ENCODE results near the gene FRAT1. TPM values are rescaled to one million over a fixed set of nuclear protein-coding genes. Genes with fewer than 3 reads are reported as not detected.

The FRAT1 gene
- total and polyA plus RNA-seq, 2 of the 8 experiments (the other 6 are each of a cell fraction or from before 2014, with no cell fraction given), result 1.9 to 5.2 TPM

DNA sequence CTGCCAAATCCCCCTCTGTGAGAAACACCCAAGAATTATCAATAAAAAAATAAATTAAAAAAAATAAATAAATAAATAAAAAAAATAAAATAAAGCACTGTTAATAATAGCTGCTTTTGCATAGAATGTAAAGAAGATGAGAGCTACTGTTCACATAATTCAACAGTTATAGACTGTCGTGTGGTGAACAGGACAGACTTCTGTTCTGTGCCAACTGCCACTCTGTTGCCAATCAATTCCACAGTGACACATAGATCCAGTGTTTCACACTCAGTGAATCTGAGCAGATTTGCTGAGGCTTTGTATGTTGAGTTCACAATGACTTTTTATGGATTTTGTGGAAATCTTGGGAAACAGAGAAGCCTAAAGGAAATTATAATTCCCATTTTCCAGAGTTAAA, 41.5 kb upstream of the FRAT1 start:
- peaks cover 2% of the 10 kb centered on the region; the same call in 1 of the 2 replicates for H3K79me1 ChIP-seq (ENCODE audit: low read depth, low read length)
- peaks cover 0 to 28% of the 10 kb centered on the region in 2 experiments; a peak in 2 of 4 replicates for H3K79me2 ChIP-seq (ENCODE audit: control insufficient read depth in 1 of 2, insufficient read depth in 2 of 2, low read length in 2 of 2)
- no peak overlapping the region for H3K18ac ChIP-seq (ENCODE audit: extremely low read depth, low read length)
- no peak overlapping the region for H2AFZ ChIP-seq (ENCODE audit: low read length)
- no peaks in the 10 kb centered on the region for H3K9me3 ChIP-seq (ENCODE audit: insufficient read depth in 2 of 2, low read depth in 1 of 2, low read length in 1 of 2)
- no peak overlapping the region for H2BK20ac ChIP-seq (ENCODE audit: low read length)
- no peaks in the 10 kb centered on the region for H3K4me1 ChIP-seq (replicated peaks in 1 of 4; ENCODE audit: control insufficient read depth in 3 of 4, insufficient read depth in 4 of 4, low read length in 3 of 4)
- no peaks in the 10 kb centered on the region for H3K23me2 ChIP-seq (ENCODE audit: low read depth, low read length)
- no peak overlapping the region for H4K5ac ChIP-seq (ENCODE audit: insufficient read length, low read depth, low read length)
- no peak overlapping the region for H3K56ac ChIP-seq (replicated peaks; ENCODE audit: insufficient read length, low read depth, low read length)
- no peak for FAIRE-seq
- H3K4me3 ChIP-seq (ENCODE audit: extremely low read depth in 1 of 4, insufficient read depth in 2 of 4, low read depth in 3 of 4, low read length in 4 of 4), result no peak overlapping the region
- ChIA-PET POLR2A (ENCODE audit: partially characterized antibody) (interaction anchor here (1.5 to 2.1 kb wide), 2 partner anchors 10 to 56 kb away, joined by 5 to 8 read pairs; no protein-coding TSS in a partner anchor), CTCF (ENCODE audit: partially characterized antibody) (interaction anchor here (0.5 to 3.2 kb wide), 14 partner anchors 12 to 131 kb away, joined by 3 to 45 read pairs (median 4); partner anchors contain the start of genes ARHGAP19, FRAT1 and FRAT2)
- H3K9ac ChIP-seq (replicated peaks in 1 of 4; ENCODE audit: extremely low read depth in 1 of 4, low read depth in 3 of 4, low read length in 3 of 4), result no peak overlapping the region
- H2BK5ac ChIP-seq (ENCODE audit: low read depth, low read length), result no peak overlapping the region
- no peak for TF ChIP-seq FOSL1 (IDR thresholded peaks at IDR 0.05; ENCODE audit: insufficient read depth, low read depth, low read length)
- no peak for TF ChIP-seq POU5F1 (IDR thresholded peaks at IDR 0.05; ENCODE audit: low read depth, low read length)
- no peak for TF ChIP-seq RFX5 (IDR thresholded peaks at IDR 0.05; ENCODE audit: borderline replicate concordance, low read depth, low read length)
- no peak overlapping the region for H2BK15ac ChIP-seq (ENCODE audit: low read length)
- H2AK5ac ChIP-seq (ENCODE audit: low read depth, low read length), result no peak overlapping the region
- H2BK12ac ChIP-seq (ENCODE audit: low read depth, low read length), result no peak overlapping the region
- no peak overlapping the region for H3K14ac ChIP-seq (ENCODE audit: insufficient read length)
- no peaks in the 10 kb centered on the region for H3K27me3 ChIP-seq (replicated peaks in 1 of 4; ENCODE audit: control insufficient read depth in 3 of 4, extremely low read depth in 1 of 4, insufficient read depth in 3 of 4, low read length in 3 of 4)
- H3K36me3 ChIP-seq (ENCODE audit: control insufficient read depth in 2 of 4, insufficient read depth in 4 of 4, low read length in 3 of 4), result no peaks in the 10 kb centered on the region
- H3K4ac ChIP-seq (replicated peaks; ENCODE audit: insufficient read length, low read depth, low read length), result no peak overlapping the region
- H2BK120ac ChIP-seq (replicated peaks; ENCODE audit: low read depth, low read length), result no peak overlapping the region
- no peak overlapping the region for H3K4me2 ChIP-seq (ENCODE audit: insufficient read depth in 1 of 2, low read depth in 2 of 2, low read length in 2 of 2)
- no peak overlapping the region for H3K27ac ChIP-seq (ENCODE audit: low read depth, low read length)
- WGBS, 2 experiments (ENCODE audit: extremely low coverage in 1 of 2, insufficient coverage in 1 of 2, insufficient read length in 1 of 2, insufficient replicate concordance in 2 of 2, low coverage in 1 of 2, low lambda C conversion rate in 2 of 2, missing lambda C conversion rate in 1 of 2), result 100% methylated on average over 1 of the region's 1 CpG; no CpG with 5 or more reads in 1 of the 2 experiments
- no peak overlapping the region for H4K91ac ChIP-seq (replicated peaks; ENCODE audit: insufficient read length, low read length)
- no peak overlapping the region for H3K23ac ChIP-seq (ENCODE audit: insufficient read length)
- no peaks in the 10 kb centered on the region for H4K20me1 ChIP-seq (replicated peaks in 1 of 2; ENCODE audit: control insufficient read depth in 1 of 2, insufficient read depth in 2 of 2, low read length in 2 of 2)
- no peak for DNase-seq (ENCODE audit: low read depth in 1 of 2, low spot score in 2 of 2)
- H4K8ac ChIP-seq (ENCODE audit: extremely low read depth, insufficient read depth, low read length), result no peak overlapping the region

Measured in H1 (cell line).